ENCODE results near the gene ZNF580. TPM values are rescaled to one million over a fixed set of nuclear protein-coding genes. Genes with fewer than 3 reads are reported as not detected.
A peak's percentile ranks its signal among the peaks of the same experiment; 100 is the strongest.

ZNF580 gene
- total RNA-seq, 1 experiment from 2014 or later, result 32.0 TPM

- TF ChIP-seq MYBL2 (CRISPR knock-in tag; IDR thresholded peaks at IDR 0.05) (peak; percentile 84; the same call in 1 of the 2 replicates), ATF2 (CRISPR knock-in tag; IDR thresholded peaks at IDR 0.05; ENCODE audit: borderline replicate concordance, low read depth) (no peak), ZNF425 (CRISPR knock-in tag; conservative IDR thresholded peaks at IDR 0.05) (no peak), ZNF671 (CRISPR knock-in tag; IDR thresholded peaks at IDR 0.05) (no peak), ELF4 (CRISPR knock-in tag; IDR thresholded peaks at IDR 0.05; ENCODE audit: low read depth) (no peak), FOXK1 (CRISPR knock-in tag; IDR thresholded peaks at IDR 0.05) (peak; percentile 92), NFE2L1 (CRISPR knock-in tag; IDR thresholded peaks at IDR 0.05) (peak; percentile 64; the same call in 1 of the 2 replicates), TEAD4 (CRISPR knock-in tag; IDR thresholded peaks at IDR 0.05) (0 out of 2 replicates have a peak, but pooled peaks have one; percentile 41), ERG (CRISPR knock-in tag; IDR thresholded peaks at IDR 0.05) (no peak), JUN (CRISPR knock-in tag; IDR thresholded peaks at IDR 0.05) (peak; percentile 48; the same call in 1 of the 2 replicates)
These were observed 34.2 kb downstream of the ZNF580 start, which contains the start of gene EPN1 (continued) for GRCh38 chr19:55674841-55675660.

- CTCF ChIA-PET, result no interaction called here
- DNase-seq (ENCODE audit: low spot score) (no peak), ATAC-seq (no peak)
- H3K27ac Mint-ChIP-seq, result peak overlapping the region; percentile 95
- peaks cover 38% of the 10 kb centered on the region for H3K36me3 Mint-ChIP-seq
- no peaks in the 10 kb centered on the region for H3K27me3 Mint-ChIP-seq (ENCODE audit: low read depth)
- no peaks in the 10 kb centered on the region for H3K9me3 Mint-ChIP-seq
- POLR2A ChIA-PET, result no interaction called here
- H3K4me3 Mint-ChIP-seq, result peak overlapping the region; percentile 98
- H3K4me1 Mint-ChIP-seq, result peaks cover 42% of the 10 kb centered on the region
- no peak for TF ChIP-seq TEAD1 (CRISPR knock-in tag; IDR thresholded peaks at IDR 0.05)
- no peak for TF ChIP-seq ETV6 (CRISPR knock-in tag; IDR thresholded peaks at IDR 0.05)
- TF ChIP-seq SMAD4 (CRISPR knock-in tag; IDR thresholded peaks at IDR 0.05), result no peak
- no peak for TF ChIP-seq ZNF281 (CRISPR knock-in tag; IDR thresholded peaks at IDR 0.05)
- TF ChIP-seq ZMAT4 (CRISPR knock-in tag; IDR thresholded peaks at IDR 0.05), result no peak
- TF ChIP-seq NFATC4 (CRISPR knock-in tag; IDR thresholded peaks at IDR 0.05), result no peak
- TF ChIP-seq ATF6 (CRISPR knock-in tag; IDR thresholded peaks at IDR 0.05), result no peak
- no peak for TF ChIP-seq ZNF138 (CRISPR knock-in tag; conservative IDR thresholded peaks at IDR 0.05)
- TF ChIP-seq ZNF532 (CRISPR knock-in tag; IDR thresholded peaks at IDR 0.05; ENCODE audit: borderline replicate concordance), result no peak
These were observed 35.0 kb downstream of the ZNF580 start for GRCh38 chr19:55675661-55676354.

All from WTC11 (cell line).